Transverse colon (tissue), 4 donors: Measurements from ENCODE around the gene CADM1. TPM values are rescaled to one million over a fixed set of nuclear protein-coding genes. Genes with fewer than 3 reads are reported as not detected.

Source experiments
- DNase-seq: peaks from one replicate; pipeline ENCODE4 v3.0.0-alpha.2; 2019
- H3K27ac ChIP-seq, 4 donors: fragments of 200-600 bp; sonication (generic); 2 replicates each; pipeline ENCODE4 v1.5.1; 2016 to 2018; ENCODE audit warnings: inconsistent platforms in 4 of 4
- H3K27me3 ChIP-seq: fragments of 200-600 bp; sonication (generic); 2 replicates; pipeline ENCODE4 v1.5.1; 2017; ENCODE audit warnings: inconsistent platforms
- H3K36me3 ChIP-seq, 4 donors: fragments of 200-600 bp; sonication (generic); 2 replicates each; pipeline ENCODE4 v1.5.1; 2017 to 2019; ENCODE audit warnings: inconsistent platforms in 4 of 4
- H3K4me1 ChIP-seq, 4 donors: fragments of 200-600 bp; sonication (generic); 2 replicates each; pipeline ENCODE4 v1.5.1; 2017 to 2020; ENCODE audit warnings: inconsistent platforms in 4 of 4
- H3K4me3 ChIP-seq, 4 donors: fragments of 200-600 bp; sonication (generic); 1 replicate in 1 of 4; 2 replicates in 3 of 4; pipeline versions ENCODE4 v1.5.1 to v1.6.1; 2017 to 2019; ENCODE audit warnings: inconsistent platforms in 4 of 4
- H3K9me3 ChIP-seq, 2 donors: fragments of 200-600 bp; sonication (generic); 2 replicates each; pipeline ENCODE4 v1.5.1; 2017 to 2019; ENCODE audit warnings: inconsistent platforms in 2 of 2
- EP300 ChIP-seq: sonication (generic); formaldehyde crosslinking; IDR thresholded peaks from one replicate; pipeline ENCODE4 v1.6.1; 2017; ENCODE audit warnings: antibody characterized with exemption, low read depth
- POLR2A ChIP-seq: fragments of 450-650 bp; IDR thresholded peaks from one replicate; pipeline ENCODE4 v1.6.1; 2016; ENCODE audit warnings: antibody characterized with exemption, mild to moderate bottlenecking, moderate library complexity
- POLR2AphosphoS5 ChIP-seq, 3 donors: sonication (generic); formaldehyde crosslinking; IDR thresholded peaks; one replicate each; pipeline ENCODE4 v1.6.1; 2016; ENCODE audit warnings: antibody characterized with exemption in 3 of 3
- WGBS, 2 donors: methylation state at CpG; one replicate each; pipeline ENCODE4 v1.1.5; 2018; ENCODE audit warnings: low coverage in 1 of 2; 5-methylcytosine and 5-hydroxymethylcytosine counted together
- in situ Hi-C, 4 donors: fragments of 200-750 bp; cut with MboI; loops; one replicate each; pipeline versions ENCODE4 v1.15.0 to v1.15.1; 2017; ENCODE audit warnings: low sequenced_read_pairs in 3 of 4, low pct_ligation_motif_present in 1 of 4, low pct_unique_long_range_greater_than_20kb in 1 of 4
- intact Hi-C: fragments of 100-400 bp; cut with DNase I; formaldehyde crosslinking; loops from one replicate; pipeline ENCODE4 v1.15.1; 2023; ENCODE audit warnings: low total_unique reads
- total RNA-seq, 4 donors: library from RNA; depleted of rRNA; stranded (reverse); fragments of >200 nt; gene quantifications; one replicate each; pipeline ENCODE4 v1.1.0, GENCODE V29; 2016
- TF ChIP-seq, protein P1 (sequence below), 5 experiments: fragments of 200-600 bp in 3 of 5; fragments of 450-650 bp in 2 of 5; sonication (generic) in 3 of 5; IDR thresholded peaks; 1 replicate in 2 of 5; 2 replicates in 3 of 5; pipeline ENCODE4 v1.5.1; 2016 to 2017; ENCODE audit warnings: antibody characterized with exemption in 5 of 5, inconsistent platforms in 3 of 5, mild to moderate bottlenecking in 2 of 5, moderate library complexity in 1 of 5

The CADM1 gene
- total RNA-seq, 4 donors from 2014 or later: 2.8 to 6.4 (median 3.7) TPM

DNA sequence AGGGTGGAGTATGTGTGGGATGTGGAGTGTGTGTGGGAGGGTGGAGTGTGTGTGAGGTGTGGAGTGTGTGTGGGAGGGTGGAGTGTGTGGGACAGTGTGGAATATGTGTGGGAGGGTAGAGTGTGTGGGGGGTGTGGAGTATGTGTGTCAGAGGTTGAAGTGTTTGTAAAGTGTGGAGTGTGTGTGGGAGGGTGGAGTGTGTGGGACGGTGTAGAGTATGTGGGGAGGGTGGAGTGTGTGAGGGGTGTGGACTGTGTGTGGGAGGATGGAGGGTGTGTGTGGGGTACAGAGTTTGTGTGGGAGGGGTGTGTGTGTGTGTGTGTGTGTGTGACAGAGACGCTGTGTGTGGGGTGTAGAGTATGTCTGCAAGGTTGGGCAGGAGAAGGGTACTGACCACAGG is 355.5 kb downstream of the CADM1 start:
- no peak for DNase-seq
- intact Hi-C loops (no loop called here), in situ Hi-C loops (no loop called here)
- no peak overlapping the region for H3K4me3 ChIP-seq
- WGBS, 2 donors: 81 to 86% methylated on average over 2 of the region's 2 CpGs
- no peaks in the 10 kb centered on the region for H3K36me3 ChIP-seq
- no peaks in the 10 kb centered on the region for H3K27me3 ChIP-seq
- H3K4me1 ChIP-seq: no peaks in the 10 kb centered on the region
- TF ChIP-seq POLR2A (no peak), EP300 (no peak), POLR2AphosphoS5 (IDR thresholded peaks at IDR 0.05) (no peak)
- TF ChIP-seq, protein P1, sequence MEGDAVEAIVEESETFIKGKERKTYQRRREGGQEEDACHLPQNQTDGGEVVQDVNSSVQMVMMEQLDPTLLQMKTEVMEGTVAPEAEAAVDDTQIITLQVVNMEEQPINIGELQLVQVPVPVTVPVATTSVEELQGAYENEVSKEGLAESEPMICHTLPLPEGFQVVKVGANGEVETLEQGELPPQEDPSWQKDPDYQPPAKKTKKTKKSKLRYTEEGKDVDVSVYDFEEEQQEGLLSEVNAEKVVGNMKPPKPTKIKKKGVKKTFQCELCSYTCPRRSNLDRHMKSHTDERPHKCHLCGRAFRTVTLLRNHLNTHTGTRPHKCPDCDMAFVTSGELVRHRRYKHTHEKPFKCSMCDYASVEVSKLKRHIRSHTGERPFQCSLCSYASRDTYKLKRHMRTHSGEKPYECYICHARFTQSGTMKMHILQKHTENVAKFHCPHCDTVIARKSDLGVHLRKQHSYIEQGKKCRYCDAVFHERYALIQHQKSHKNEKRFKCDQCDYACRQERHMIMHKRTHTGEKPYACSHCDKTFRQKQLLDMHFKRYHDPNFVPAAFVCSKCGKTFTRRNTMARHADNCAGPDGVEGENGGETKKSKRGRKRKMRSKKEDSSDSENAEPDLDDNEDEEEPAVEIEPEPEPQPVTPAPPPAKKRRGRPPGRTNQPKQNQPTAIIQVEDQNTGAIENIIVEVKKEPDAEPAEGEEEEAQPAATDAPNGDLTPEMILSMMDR (IDR thresholded peaks at IDR 0.05): no peak
- no peak overlapping the region for H3K27ac ChIP-seq
- no peaks in the 10 kb centered on the region for H3K9me3 ChIP-seq

DNA sequence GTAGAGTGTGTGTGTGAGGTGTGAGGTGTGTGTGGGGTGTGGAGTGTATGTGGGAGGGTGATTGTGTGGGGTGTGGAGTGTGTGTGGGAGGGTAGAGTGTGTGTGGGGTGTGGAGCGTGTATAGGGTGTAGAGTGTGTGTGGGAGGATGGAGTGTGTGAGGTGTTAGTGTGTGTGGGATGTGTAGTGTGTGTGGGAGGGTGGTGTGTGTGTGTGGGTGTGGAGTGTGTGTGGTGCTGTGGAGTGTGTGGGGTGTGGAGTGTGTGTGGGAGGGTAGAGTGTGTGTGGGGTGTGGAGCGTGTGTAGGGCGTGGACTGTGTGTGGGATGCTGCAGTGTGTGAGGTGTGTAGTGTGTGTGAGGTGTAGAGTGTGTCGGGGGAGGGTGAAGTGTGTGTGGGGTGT is 356.1 kb downstream of the CADM1 start:
- Histone ChIP-seq H3K4me1 (no peaks in the 10 kb centered on the region), H3K27me3 (no peaks in the 10 kb centered on the region), H3K27ac (no peak overlapping the region), H3K9me3 (no peaks in the 10 kb centered on the region), H3K4me3 (no peak overlapping the region), H3K36me3 (no peaks in the 10 kb centered on the region)
- intact Hi-C loops: no loop called here
- no peak for DNase-seq
- TF ChIP-seq POLR2AphosphoS5 (IDR thresholded peaks at IDR 0.05) (no peak), EP300 (no peak), POLR2A (no peak)
- TF ChIP-seq, protein P1 (IDR thresholded peaks at IDR 0.05): no peak
- WGBS, 2 donors: 88 to 93% methylated on average over 4 of the region's 4 CpGs
- in situ Hi-C loops: no loop called here

DNA sequence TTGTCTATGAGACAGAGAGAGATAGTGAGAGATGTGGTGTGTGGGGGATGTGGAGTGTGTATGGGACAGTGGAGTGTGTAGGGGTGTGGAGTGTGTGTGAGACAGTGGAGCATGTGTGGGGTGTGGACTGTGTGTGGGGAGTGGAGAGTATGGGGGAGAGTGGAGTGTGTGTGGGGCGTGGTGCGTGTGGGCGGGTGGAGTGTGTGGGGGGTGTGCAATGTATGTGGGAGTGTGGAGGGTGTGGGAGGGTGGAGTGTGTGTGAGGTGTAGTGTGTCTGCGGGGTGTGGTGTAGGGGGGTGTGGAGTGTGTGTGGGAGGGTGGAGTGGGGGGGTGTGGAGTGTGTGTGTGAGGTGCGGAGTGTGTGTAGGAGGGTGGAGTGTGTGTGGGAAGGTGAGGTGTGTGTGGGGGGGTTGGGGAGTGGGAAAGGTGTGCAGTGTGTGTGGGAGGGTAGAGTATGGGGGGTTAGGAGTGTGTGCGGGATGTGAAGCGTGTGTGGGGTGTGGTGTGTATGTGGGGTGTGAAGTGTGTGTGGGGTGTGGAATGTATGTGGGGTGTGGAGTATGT is 356.9 kb downstream of the CADM1 start:
- TF ChIP-seq, protein P1 (IDR thresholded peaks at IDR 0.05): no peak
- no peak for TF ChIP-seq POLR2AphosphoS5 (IDR thresholded peaks at IDR 0.05)
- TF ChIP-seq POLR2A: no peak
- TF ChIP-seq EP300: no peak
- Histone ChIP-seq H3K27me3 (no peaks in the 10 kb centered on the region), H3K4me3 (no peak overlapping the region), H3K9me3 (no peaks in the 10 kb centered on the region), H3K36me3 (no peaks in the 10 kb centered on the region), H3K4me1 (no peaks in the 10 kb centered on the region), H3K27ac (no peak overlapping the region)
- in situ Hi-C loops (no loop called here), intact Hi-C loops (no loop called here)
- no peak for DNase-seq
- WGBS, 2 donors: 69 to 85% methylated on average over 4 to 7 of the region's 7 CpGs

DNA sequence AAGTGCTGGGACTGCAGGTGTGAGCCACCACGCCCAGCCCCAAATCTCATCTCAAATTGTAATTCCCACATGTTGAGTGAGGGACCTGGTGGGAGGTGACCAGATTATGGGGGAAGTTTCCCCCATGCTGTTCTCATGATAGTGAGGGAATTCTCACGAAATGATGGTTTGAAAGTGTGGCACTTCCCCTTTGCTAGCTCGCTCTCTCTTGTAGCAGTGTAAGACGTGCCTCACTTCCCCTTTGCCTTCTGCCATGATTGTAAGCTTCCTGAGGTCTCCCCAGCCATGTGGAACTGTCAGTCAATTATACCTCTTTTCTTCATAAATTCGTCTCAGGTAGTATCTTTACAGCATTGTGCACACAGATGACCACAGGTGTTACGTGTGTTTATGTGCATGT is 357.8 kb downstream of the CADM1 start:
- DNase-seq: no peak
- Histone ChIP-seq H3K27ac (no peak overlapping the region), H3K36me3 (no peaks in the 10 kb centered on the region), H3K4me3 (no peak overlapping the region), H3K9me3 (no peaks in the 10 kb centered on the region), H3K27me3 (no peaks in the 10 kb centered on the region), H3K4me1 (no peaks in the 10 kb centered on the region)
- 80 to 85% methylated on average over 3 to 6 of the region's 6 CpGs for WGBS, 2 donors
- TF ChIP-seq POLR2A (no peak), EP300 (no peak), POLR2AphosphoS5 (IDR thresholded peaks at IDR 0.05) (no peak)
- TF ChIP-seq, protein P1 (IDR thresholded peaks at IDR 0.05): no peak
- in situ Hi-C loops: no loop called here
- intact Hi-C loops: no loop called here
